OCI-LY7 (cell line): ENCODE measurements around the gene PIK3C2B. TPM values are rescaled to one million over a fixed set of nuclear protein-coding genes. Genes with fewer than 3 reads are reported as not detected.

Source experiments
- BruUV-seq: library from RNA; stranded (reverse); fragments of 400-500 nt; replicated peaks from 2 replicates; lab custom pipeline; 2021; lab: Mats Ljungman, UMichigan
- CTCF ChIA-PET: fragments of 300-600 bp; sonication (Branson Sonifier 250); formaldehyde crosslinking; loops from one replicate; lab custom pipeline; 2022; ENCODE audit warnings: antibody characterized with exemption; ENCODE audit not compliant: unreplicated experiment; lab: Charles Lee
- POLR2A ChIA-PET: fragments of 300-600 bp; sonication (Branson Sonifier 250); formaldehyde crosslinking; loops from one replicate; lab custom pipeline; 2022; ENCODE audit warnings: antibody characterized with exemption; lab: Charles Lee
- DNase-seq: peaks from one replicate; pipeline ENCODE4 v3.0.0-alpha.2; 2015; ENCODE audit warnings: low spot score
- H2AFZ ChIP-seq: fragments of 200-600 bp; sonication (generic), shearing (Covaris generic); 2 replicates; pipeline ENCODE4 v1.6.1; 2014; ENCODE audit warnings: mild to moderate bottlenecking, antibody characterized with exemption, low read length, moderate library complexity
- H3K27ac ChIP-seq: fragments of 200-600 bp; sonication (generic); 2 replicates; pipeline ENCODE4 v1.5.1; 2014; ENCODE audit warnings: mixed run types, low read depth, mild to moderate bottlenecking, moderate library complexity, low read length, inconsistent platforms; ENCODE audit not compliant: poor library complexity, severe bottlenecking
- H3K36me3 ChIP-seq: fragments of 200-600 bp; sonication (generic); 2 replicates; pipeline ENCODE4 v1.6.1; 2014; ENCODE audit warnings: mild to moderate bottlenecking, antibody characterized with exemption, low read length, moderate library complexity, mixed read lengths; ENCODE audit not compliant: insufficient read depth
- H3K4me1 ChIP-seq: fragments of 200-600 bp; sonication (generic); 2 replicates; pipeline ENCODE4 v1.5.1; 2014; ENCODE audit warnings: mild to moderate bottlenecking, low read length; ENCODE audit not compliant: insufficient read depth, poor library complexity, severe bottlenecking
- H3K4me2 ChIP-seq: fragments of 200-600 bp; sonication (generic); 2 replicates; pipeline ENCODE4 v1.6.1; 2014; ENCODE audit warnings: mild to moderate bottlenecking, low read length
- H3K4me3 ChIP-seq: fragments of 200-600 bp; sonication (generic); 2 replicates; pipeline ENCODE4 v1.5.1; 2014; ENCODE audit warnings: mild to moderate bottlenecking, low read depth, low read length; ENCODE audit not compliant: poor library complexity, severe bottlenecking
- H3K79me2 ChIP-seq: fragments of 200-600 bp; sonication (generic); 2 replicates; pipeline ENCODE4 v1.6.1; 2016; ENCODE audit warnings: low read depth, mild to moderate bottlenecking, low read length, moderate library complexity, mixed read lengths; ENCODE audit not compliant: insufficient read depth
- H3K9me2 ChIP-seq: fragments of 200-600 bp; sonication (generic); 2 replicates; pipeline ENCODE4 v1.6.1; 2016; ENCODE audit warnings: mild to moderate bottlenecking, low read length, mixed read lengths; ENCODE audit not compliant: insufficient read depth
- H3K9me3 ChIP-seq: fragments of 200-600 bp; sonication (generic); 2 replicates; pipeline ENCODE4 v1.6.1; 2014; ENCODE audit warnings: mild to moderate bottlenecking, mixed run types, low read length, mixed read lengths
- H4K20me1 ChIP-seq: fragments of 200-600 bp; sonication (generic); 2 replicates; pipeline ENCODE4 v1.6.1; 2014; ENCODE audit warnings: mild to moderate bottlenecking, antibody characterized with exemption, low read length, moderate library complexity, mixed read lengths; ENCODE audit not compliant: insufficient read depth
- CTCF ChIP-seq: fragments of 200-600 bp; sonication (generic); conservative IDR thresholded peaks from 2 replicates; pipeline ENCODE4 v1.5.1; 2014; ENCODE audit warnings: mild to moderate bottlenecking, antibody characterized with exemption, low read length, moderate library complexity, mixed read lengths
- EZH2phosphoT487 ChIP-seq: fragments of 200-600 bp; sonication (generic); IDR thresholded peaks from 2 replicates; pipeline ENCODE4 v1.6.1; 2018; ENCODE audit warnings: low read depth, borderline replicate concordance, mild to moderate bottlenecking, mixed run types, antibody characterized with exemption, low read length, moderate library complexity, mixed read lengths
- intact Hi-C: fragments of 100-400 bp; cut with micrococcal nuclease; formaldehyde crosslinking; loops from one replicate; pipeline ENCODE4 v1.10.0; 2022; ENCODE audit not compliant: unreplicated experiment
- total RNA-seq, 2 experiments: library from RNA; depleted of rRNA in 1 of 2; stranded (reverse); fragments of >200 nt in 1 of 2; shearing (Covaris generic) in 1 of 2; gene quantifications; 2 replicates each; pipeline ENCODE4 v1.2.3, GENCODE V29; 2014 to 2022

The PIK3C2B gene
- total RNA-seq, 2 experiments from 2014 or later = 12.5 to 43.9 TPM

GRCh38 chr1:204478172-204478899, 16.3 kb downstream of the PIK3C2B start:
- no peaks in the 10 kb centered on the region for H4K20me1 ChIP-seq
- no peaks in the 10 kb centered on the region for H3K9me3 ChIP-seq
- no TSS peak for BruUV-seq
- H3K4me2 ChIP-seq = peak overlapping the region; percentile 75; the same call in 1 of the 2 replicates
- H3K4me3 ChIP-seq = no peak overlapping the region
- H3K79me2 ChIP-seq = no peaks in the 10 kb centered on the region
- ChIA-PET POLR2A (interaction anchor here (0.7 to 6.1 kb wide), 11 partner anchors 10 to 37 kb away, joined by 3 to 58 read pairs (median 4); partner anchors contain the start of gene PIK3C2B), CTCF (interaction anchor here (0.5 to 4.2 kb wide), 5 partner anchors 12 to 332 kb away, joined by 4 to 26 read pairs (median 7); partner anchors contain the start of gene PIK3C2B)
- H2AFZ ChIP-seq = no peak overlapping the region
- no peak overlapping the region for H3K27ac ChIP-seq
- no peaks in the 10 kb centered on the region for H3K36me3 ChIP-seq
- H3K4me1 ChIP-seq = peaks cover 52% of the 10 kb centered on the region
- no peaks in the 10 kb centered on the region for H3K9me2 ChIP-seq
- intact Hi-C loops = no loop called here
- peak; percentile 29 for DNase-seq
- peak; percentile 64 for TF ChIP-seq CTCF
- no peak for TF ChIP-seq EZH2phosphoT487

GRCh38 chr1:204477036-204477740, 17.4 kb downstream of the PIK3C2B start:
- H3K36me3 ChIP-seq = no peaks in the 10 kb centered on the region
- H3K4me2 ChIP-seq = no peak overlapping the region
- intact Hi-C loops = no loop called here
- CTCF ChIA-PET = interaction anchor here (2.5 kb wide), 1 partner anchor 11 kb away, joined by 11 read pairs; no protein-coding TSS in a partner anchor
- H3K79me2 ChIP-seq = no peaks in the 10 kb centered on the region
- H3K9me3 ChIP-seq = no peaks in the 10 kb centered on the region
- TF ChIP-seq CTCF (no peak), EZH2phosphoT487 (no peak)
- no peak overlapping the region for H3K27ac ChIP-seq
- no peak overlapping the region for H2AFZ ChIP-seq
- no TSS peak for BruUV-seq
- no peaks in the 10 kb centered on the region for H3K9me2 ChIP-seq
- H3K4me3 ChIP-seq = no peak overlapping the region
- no peak for DNase-seq
- H3K4me1 ChIP-seq = peaks cover 51% of the 10 kb centered on the region
- H4K20me1 ChIP-seq = no peaks in the 10 kb centered on the region
- POLR2A ChIA-PET = interaction anchor here (1.1 to 6.1 kb wide), 3 partner anchors 12 to 30 kb away, joined by 3 to 58 read pairs (median 55); partner anchors contain the start of gene PIK3C2B
